ENCODE measurements around the gene KIAA1614. TPM values are rescaled to one million over a fixed set of nuclear protein-coding genes. Genes with fewer than 3 reads are reported as not detected.
"Not testable (repeated sequence)": the region's sequence is repeated elsewhere in the genome, so short reads cannot be mapped to it uniquely, and the experiment has no call there.

The KIAA1614 gene
- total RNA-seq, 6 experiments from 2014 or later, result 2.9 to 4.7 (median 3.9) TPM

GRCh38 chr1:180954801-180955165, 42.1 kb downstream of the KIAA1614 start:
- H3K36me3 Mint-ChIP-seq (ENCODE audit: low read depth), result peaks cover 16% of the 10 kb centered on the region
- H3K4me1 Mint-ChIP-seq (ENCODE audit: low read depth), result peaks cover 18% of the 10 kb centered on the region
- TF ChIP-seq, protein P1, sequence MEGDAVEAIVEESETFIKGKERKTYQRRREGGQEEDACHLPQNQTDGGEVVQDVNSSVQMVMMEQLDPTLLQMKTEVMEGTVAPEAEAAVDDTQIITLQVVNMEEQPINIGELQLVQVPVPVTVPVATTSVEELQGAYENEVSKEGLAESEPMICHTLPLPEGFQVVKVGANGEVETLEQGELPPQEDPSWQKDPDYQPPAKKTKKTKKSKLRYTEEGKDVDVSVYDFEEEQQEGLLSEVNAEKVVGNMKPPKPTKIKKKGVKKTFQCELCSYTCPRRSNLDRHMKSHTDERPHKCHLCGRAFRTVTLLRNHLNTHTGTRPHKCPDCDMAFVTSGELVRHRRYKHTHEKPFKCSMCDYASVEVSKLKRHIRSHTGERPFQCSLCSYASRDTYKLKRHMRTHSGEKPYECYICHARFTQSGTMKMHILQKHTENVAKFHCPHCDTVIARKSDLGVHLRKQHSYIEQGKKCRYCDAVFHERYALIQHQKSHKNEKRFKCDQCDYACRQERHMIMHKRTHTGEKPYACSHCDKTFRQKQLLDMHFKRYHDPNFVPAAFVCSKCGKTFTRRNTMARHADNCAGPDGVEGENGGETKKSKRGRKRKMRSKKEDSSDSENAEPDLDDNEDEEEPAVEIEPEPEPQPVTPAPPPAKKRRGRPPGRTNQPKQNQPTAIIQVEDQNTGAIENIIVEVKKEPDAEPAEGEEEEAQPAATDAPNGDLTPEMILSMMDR (IDR thresholded peaks at IDR 0.05), result no peak
- peak overlapping the region; percentile 80 for H3K4me3 Mint-ChIP-seq
- no peak for DNase-seq
- peaks cover 6% of the 10 kb centered on the region for H3K27me3 Mint-ChIP-seq (ENCODE audit: insufficient read depth)
- no peaks in the 10 kb centered on the region for H3K9me3 Mint-ChIP-seq
- H3K27ac Mint-ChIP-seq, result peak overlapping the region; percentile 82

- H3K27ac Mint-ChIP-seq, result no peak overlapping the region
- peaks cover 26% of the 10 kb centered on the region for H3K36me3 Mint-ChIP-seq (ENCODE audit: low read depth)
- H3K4me1 Mint-ChIP-seq (ENCODE audit: low read depth), result peaks cover 18% of the 10 kb centered on the region
- no peak for DNase-seq
- H3K27me3 Mint-ChIP-seq (ENCODE audit: insufficient read depth), result peaks cover 6% of the 10 kb centered on the region
- TF ChIP-seq, protein P1 (IDR thresholded peaks at IDR 0.05), result no peak
- no peak overlapping the region for H3K4me3 Mint-ChIP-seq
- H3K9me3 Mint-ChIP-seq, result no peaks in the 10 kb centered on the region
Observed at GRCh38 chr1:180956028-180956640, 43.4 kb downstream of the KIAA1614 start.

GRCh38 chr1:180959620-180960019, 46.9 kb downstream of the KIAA1614 start:
- not testable (repeated sequence) for H3K27ac Mint-ChIP-seq; H3K27me3 Mint-ChIP-seq (ENCODE audit: insufficient read depth); H3K9me3 Mint-ChIP-seq; DNase-seq; H3K4me3 Mint-ChIP-seq
- Mint-ChIP-seq H3K4me1 (ENCODE audit: low read depth) (peaks cover 10% of the 10 kb centered on the region), H3K36me3 (ENCODE audit: low read depth) (peaks cover 38% of the 10 kb centered on the region)

- Mint-ChIP-seq H3K27ac (no peak overlapping the region), H3K27me3 (ENCODE audit: insufficient read depth) (no peaks in the 10 kb centered on the region)
- TF ChIP-seq, protein P1 (IDR thresholded peaks at IDR 0.05), result no peak
Observed at GRCh38 chr1:180961622-180962021, 48.9 kb downstream of the KIAA1614 start.

DNA sequence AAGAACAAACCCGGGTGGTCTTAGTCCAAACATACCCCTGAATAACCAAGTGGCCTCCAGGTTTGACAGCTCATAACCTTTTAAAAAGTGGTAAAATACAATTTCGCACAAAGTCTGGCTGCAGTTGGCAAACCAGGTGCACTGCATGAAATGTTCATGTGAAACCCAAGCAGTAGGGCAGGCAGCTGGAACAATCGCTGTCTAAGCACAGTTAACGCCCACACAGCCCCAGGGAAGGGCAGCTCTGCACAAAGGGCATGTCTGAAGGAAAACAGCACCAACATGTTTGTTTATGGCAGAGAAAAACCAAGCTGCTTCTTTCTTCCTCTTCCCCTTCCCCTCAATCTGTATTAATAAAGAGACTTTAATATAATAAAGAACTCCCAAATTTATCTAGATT, 49.5 kb downstream of the KIAA1614 start:
- Mint-ChIP-seq H3K36me3 (ENCODE audit: low read depth) (peaks cover 38% of the 10 kb centered on the region), H3K4me3 (no peak overlapping the region), H3K4me1 (ENCODE audit: low read depth) (no peaks in the 10 kb centered on the region), H3K27ac (no peak overlapping the region), H3K27me3 (ENCODE audit: insufficient read depth) (no peaks in the 10 kb centered on the region), H3K9me3 (no peaks in the 10 kb centered on the region)
- no peak for DNase-seq
- TF ChIP-seq, protein P1 (IDR thresholded peaks at IDR 0.05), result no peak

More at GRCh38 chr1:180961622-180962021, 48.9 kb downstream of the KIAA1614 start:
- Mint-ChIP-seq H3K4me3 (no peak overlapping the region), H3K9me3 (no peaks in the 10 kb centered on the region), H3K36me3 (ENCODE audit: low read depth) (peaks cover 38% of the 10 kb centered on the region), H3K4me1 (ENCODE audit: low read depth) (no peaks in the 10 kb centered on the region)
- no peak for DNase-seq

DNA sequence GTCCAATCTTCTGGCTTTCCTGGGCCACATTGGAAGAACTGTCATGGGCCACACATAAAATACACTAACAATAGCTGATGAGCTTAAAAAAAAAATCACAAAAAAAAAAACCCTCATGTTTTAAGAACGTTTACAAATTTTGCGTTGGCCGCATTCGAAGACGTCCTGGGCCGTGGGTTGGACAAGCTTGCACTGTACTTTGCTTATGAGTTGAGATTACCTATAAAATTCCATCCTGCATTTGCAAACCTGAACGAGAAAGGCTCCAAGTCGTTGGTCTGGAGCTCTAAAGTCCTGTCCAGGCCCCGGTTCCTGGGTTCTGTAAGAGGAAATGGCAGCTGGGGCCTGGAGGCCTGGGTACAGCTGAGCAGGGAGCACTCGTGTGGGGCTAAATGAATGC, 51.4 kb downstream of the KIAA1614 start:
- no peaks in the 10 kb centered on the region for H3K4me1 Mint-ChIP-seq (ENCODE audit: low read depth)
- H3K36me3 Mint-ChIP-seq (ENCODE audit: low read depth), result peaks cover 33% of the 10 kb centered on the region
- no peak overlapping the region for H3K27ac Mint-ChIP-seq
- TF ChIP-seq, protein P1 (IDR thresholded peaks at IDR 0.05), result no peak
- no peak for DNase-seq
- no peak overlapping the region for H3K4me3 Mint-ChIP-seq
- no peaks in the 10 kb centered on the region for H3K27me3 Mint-ChIP-seq (ENCODE audit: insufficient read depth)
- no peaks in the 10 kb centered on the region for H3K9me3 Mint-ChIP-seq
